ENCODE data around the gene PNPO.
A peak's percentile ranks its signal among the peaks of the same experiment; 100 is the strongest.

PNPO gene

DNA sequence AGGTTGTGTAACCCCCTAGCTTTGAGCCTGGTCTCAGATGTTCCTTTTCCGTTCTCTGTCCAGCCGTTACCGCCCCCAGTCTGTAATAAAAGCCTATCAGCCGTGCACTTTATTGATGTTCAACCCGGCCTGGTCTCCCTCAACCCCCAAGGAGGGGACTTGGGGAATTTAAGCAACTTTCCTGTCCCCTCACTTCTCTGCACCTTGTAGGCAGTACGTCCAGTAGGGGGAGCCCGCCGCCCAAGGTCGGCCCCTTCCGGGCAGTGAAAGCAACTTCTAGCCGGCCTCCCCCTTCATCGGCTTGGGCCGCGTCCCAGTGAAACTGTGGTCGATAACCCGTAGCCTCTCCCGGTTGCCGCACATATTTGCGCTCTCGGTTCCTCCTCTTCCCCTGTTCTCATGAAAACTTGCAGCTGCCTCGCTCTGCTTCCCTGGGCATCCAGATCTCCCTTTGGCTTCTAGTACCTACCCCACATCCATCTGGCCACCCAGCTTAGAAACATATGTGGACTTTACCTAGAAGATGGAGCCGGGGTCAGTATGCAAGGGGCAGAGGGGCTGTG lies 7.9 kb downstream of the PNPO start:
- DNase-seq (ENCODE audit: extremely low read depth in 1 of 2, low read depth in 1 of 2) = peak; percentile 59 to 70

DNA sequence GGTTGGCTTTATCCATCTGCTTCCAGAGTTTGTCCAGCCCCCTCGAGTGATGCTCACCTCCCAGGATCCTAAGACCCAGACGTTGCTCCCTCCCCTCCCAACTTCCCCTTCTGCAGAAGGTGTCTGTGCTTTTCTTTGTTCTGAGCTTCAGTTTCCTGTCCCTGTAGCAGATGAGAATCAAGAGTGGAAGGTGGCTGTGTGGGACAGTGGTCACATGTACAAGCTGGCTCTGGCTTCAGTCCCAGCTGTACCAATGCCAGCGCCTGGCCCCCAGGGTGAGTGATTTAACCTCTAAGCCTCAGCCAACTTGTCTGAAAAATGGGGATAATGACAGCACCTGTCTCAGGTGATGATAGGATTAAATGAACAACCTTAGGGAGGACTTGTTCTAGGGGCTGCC lies 8.6 kb downstream of the PNPO start:
- DNase-seq (ENCODE audit: extremely low read depth in 1 of 2, low read depth in 1 of 2) = no peak

DNA sequence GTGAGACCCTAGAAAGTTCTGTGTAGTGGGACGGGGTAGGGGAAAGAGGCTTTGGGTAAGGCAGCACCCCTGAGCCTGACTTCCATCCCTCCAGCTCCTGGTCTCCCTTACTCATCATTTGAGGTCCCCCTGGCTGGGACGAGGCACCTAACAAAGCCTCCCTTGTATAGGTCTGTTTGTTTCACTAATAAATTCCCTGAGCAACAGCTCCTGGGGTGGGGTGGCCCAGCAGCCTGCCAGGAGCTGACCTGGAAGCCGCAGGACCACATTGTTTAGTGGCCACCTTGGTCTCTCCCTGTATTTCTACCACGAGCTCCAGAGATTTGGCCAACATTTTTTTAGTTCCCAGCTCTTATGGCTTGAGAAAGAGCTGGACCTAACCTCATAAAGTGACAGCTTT lies 9.1 kb downstream of the PNPO start:
- DNase-seq (ENCODE audit: extremely low read depth in 1 of 2, low read depth in 1 of 2) = no peak

DNA sequence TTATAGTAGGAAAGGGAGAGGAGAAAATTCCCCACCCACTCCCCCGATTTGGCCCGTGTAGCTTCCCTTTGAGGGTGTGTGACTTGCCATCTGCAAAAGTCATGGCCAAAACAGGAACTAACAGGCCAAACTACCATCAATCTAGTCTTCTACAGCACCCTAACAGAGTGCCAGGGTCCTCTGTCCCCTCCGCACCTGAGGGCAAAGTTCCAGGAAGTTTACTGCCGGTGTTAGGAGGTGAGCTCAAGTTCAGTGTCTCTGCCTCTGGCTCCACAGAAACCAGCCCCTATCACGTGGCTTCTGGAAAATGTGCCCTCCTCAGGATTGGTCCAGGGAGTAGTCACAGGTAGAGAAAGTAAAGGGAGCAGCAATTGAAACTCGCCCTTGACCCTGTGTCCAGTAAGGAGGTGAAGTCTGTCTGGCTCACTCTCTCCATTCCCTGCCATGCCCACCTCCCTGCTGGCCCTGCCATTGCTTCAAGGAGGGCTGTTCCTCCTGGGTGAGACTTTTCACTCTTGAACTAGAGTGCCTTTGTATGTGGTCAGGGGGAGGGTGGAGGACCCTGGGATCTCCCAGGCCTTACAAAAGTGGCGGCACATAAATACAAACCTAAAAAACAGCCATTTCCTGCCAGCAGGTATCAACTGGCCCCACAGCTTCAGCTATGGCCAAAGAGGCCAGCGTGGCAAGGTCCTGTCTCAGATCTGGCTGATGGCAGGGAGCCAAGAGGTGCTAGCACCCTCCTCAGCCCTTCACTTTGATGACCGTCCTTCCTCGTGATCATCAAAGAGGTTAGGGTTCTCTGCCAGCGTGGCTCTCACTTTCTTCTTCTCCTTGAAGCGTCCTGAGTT lies 11.0 kb downstream of the PNPO start:
- DNase-seq (ENCODE audit: extremely low read depth in 1 of 2, low read depth in 1 of 2) = no peak

DNA sequence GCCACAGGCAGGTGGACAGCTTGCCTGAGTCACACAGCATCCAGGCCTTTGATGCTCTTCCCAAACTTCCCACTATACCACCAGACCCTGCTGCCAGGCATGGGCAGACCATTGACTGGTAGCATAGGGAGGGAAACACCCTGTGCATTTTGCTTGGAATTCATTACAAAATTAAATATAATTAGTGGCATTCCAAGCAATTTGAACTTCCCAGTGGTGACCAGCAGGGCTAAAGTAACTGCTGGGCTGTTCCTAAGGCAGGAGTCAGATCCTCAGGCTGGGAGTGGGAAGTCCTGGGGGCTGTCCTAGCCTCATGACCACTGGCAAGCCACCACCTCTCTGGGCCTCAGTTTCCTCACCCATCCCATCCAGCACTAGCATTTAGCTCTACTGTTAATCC lies 12.5 kb downstream of the PNPO start:
- DNase-seq (ENCODE audit: extremely low read depth in 1 of 2, low read depth in 1 of 2) = no peak

DNA sequence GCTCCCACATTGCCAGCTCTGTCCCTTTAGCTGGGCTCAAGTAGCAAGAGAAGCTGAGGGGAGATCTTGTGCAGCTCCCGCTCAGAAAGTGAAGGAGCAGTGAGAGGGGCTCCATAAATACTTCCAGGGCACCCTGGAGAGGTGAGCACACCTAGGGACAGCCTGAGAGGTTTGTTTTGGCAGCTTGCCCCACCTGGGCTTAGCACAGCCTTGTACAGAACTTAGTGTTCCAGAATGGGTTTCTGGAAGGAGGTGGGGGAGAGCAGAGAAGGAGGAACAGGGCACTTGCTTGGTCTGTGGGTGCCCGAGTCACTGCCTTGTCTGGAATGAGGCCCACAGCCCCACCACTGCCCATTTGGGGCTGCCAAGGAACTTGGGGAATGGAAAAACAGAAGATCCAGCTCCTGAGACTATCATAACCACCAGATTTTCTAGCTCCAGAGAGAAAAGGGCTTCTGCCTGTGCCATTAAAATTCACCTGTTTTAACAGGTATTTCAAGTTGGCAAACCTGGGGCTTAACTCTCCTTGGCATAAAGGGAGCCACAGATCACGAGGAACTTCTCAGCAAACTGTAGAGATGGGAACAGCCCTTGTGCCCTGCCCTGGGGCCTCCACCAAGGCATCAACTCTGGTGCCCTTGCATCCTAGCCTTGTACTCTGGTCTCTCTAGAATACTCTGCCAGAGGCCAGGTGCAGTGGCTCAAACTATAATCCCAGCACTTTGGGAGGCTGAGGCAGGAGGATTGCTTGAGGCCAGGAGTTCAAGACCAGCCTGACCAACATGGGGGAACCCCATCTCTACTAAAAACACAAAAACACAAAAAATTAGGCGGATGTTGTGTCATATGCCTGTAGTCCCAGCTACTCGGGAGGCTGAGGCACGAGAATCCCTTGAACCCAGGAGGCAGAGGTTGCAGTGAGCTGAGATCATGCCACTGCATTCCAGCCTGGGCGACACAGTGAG lies 14.4 kb downstream of the PNPO start:
- DNase-seq (ENCODE audit: extremely low read depth in 1 of 2, low read depth in 1 of 2) = no peak

DNA sequence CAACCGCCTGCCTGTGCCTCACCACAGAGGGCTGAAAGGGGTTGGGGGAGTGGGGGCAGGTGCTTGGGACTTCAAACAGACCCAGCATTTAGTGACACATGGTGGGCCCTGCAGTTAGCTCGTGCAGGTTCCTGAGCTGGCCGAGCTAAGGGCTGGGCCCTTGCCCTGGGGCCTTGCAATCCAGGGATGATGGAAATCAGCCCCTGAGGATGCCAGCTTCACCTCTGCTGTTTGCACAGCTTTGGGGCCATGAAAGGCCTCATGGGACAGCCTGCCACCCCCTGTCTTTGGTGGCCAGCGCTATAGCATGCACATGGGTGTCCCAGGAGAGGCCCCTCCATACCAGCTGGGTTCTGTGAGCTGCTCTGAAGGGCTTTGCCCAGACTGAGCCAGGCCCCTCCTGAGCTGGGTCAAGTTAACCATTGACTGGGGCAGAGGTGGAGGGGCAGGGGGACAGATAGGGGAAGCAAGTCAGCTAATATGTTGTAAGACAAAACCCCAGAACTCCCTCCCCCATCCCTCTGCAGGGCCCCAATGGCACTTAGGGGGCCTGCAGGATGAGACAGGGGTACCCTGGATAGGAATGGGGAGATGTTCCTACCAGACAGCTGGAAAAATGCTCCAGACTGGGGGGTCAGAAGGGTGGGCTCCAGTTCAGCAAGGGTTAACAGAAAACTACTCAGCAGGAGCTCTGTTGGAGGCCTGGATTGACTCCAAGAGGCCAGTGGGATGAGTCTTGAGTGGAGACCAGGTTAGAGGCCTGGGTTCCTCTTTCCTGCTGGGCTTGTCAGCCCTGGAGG lies 15.6 kb downstream of the PNPO start:
- no peak for DNase-seq (ENCODE audit: extremely low read depth in 1 of 2, low read depth in 1 of 2)

DNA sequence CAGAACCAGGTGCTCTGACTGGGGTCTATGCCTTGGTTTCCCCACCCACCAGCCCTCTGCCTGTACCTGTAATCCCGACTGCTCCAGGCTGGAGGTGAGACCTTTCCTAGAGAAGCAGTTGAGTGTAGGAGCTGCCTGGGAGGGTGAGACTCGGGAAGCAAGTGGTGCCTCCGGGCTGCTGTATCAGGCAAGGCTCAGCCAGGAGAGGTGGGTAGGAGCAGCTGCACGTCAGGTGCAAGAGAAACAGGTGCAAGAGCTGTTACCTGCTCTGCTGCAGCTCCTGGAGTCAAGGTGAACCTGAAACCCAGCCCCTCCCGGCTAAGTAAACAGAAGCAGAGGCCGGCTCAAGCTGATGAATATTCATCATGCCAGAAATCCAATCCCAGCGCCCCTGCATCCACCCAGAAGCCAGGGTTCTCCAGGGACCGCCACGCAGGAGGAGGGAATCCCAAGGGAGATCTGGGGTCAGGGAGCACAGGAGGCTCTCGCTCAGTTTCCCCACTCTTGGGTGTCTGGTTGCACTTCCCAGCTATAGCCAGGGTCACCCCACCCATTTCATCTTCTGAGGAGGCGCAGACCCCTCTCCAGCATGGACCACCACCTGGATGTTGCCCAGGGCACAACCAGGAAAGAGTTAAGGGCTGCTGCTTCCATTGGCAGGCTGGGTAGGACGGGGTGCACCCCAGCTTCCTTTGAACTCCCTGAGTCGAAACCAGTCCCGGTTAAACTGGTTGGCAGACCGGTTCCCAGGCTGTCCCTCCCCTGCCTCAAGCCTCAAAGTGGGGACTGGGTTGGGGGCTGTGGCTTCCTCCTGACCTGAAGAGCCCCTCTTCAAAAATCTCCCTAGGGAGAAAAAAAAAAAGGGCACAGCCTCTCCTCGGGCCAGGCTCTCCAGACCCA lies 16.5 kb downstream of the PNPO start, which contains the start of gene PRR15L:
Gene PRR15L (minus strand): TSS at position 293 of the 900 bp plus-strand sequence. CDS start 4,649 bp downstream, outside the sequence.
- DNase-seq (ENCODE audit: extremely low read depth in 1 of 2, low read depth in 1 of 2) = no peak

DNA sequence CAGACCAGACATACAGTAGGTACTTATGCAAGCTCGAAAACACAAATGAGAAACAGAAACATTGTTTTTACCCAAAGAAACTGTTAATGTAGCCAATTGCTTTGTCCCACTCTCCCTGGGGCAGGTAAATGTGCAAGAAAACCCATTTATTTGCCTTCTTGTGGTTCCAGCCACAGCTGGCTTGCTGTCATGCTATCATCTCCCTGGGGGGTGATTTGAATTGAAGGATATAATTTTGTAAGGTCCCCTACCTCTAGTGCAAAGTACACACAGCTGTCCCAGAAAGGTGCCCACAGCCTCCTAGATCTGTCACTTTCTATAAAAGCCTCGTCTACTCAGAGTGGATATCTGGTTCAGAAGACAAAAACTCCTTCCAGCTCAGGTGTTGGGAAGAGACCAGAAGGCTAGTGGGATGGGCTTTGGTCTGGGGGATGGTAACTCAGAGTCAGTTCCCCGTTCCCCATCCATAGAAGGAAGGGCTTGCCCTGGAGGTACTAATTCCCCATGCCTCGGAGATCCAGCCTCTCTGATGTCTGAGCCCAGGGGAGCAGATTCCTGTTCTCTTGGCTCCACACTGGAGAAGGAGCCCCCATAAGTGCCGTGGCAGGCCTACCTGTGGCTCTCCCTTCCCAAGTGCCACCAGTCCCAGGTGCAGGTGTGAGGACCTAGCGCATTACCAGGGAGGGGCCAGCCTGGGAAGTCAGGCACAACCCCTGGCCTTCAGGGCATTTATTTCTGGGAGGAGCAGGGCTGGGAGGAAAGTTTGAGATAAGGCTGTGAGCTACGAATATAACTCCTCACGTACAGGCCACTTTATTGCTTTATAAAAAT lies 18.7 kb downstream of the PNPO start:
- no peak for DNase-seq (ENCODE audit: extremely low read depth in 1 of 2, low read depth in 1 of 2)

DNA sequence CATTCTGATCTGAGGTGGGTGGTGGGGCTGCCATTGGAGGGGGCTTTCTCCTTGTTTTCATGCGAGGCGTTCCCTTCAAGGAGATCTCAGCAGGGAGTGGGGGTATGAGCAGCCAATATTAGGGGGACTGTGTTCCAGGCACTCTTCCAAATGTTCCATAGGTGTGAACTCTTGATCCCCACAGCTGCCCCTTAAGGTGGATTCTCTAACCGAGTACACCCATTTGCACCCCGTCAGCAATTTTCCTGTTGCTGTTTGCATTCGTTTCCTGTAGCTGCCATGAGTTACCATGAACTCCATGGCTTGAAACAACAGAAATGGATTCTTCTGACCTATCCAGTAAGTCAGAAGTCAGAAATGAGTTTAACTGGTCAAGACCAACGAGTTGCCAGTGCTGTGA lies 20.0 kb downstream of the PNPO start:
- no peak for DNase-seq (ENCODE audit: extremely low read depth in 1 of 2, low read depth in 1 of 2)

DNA sequence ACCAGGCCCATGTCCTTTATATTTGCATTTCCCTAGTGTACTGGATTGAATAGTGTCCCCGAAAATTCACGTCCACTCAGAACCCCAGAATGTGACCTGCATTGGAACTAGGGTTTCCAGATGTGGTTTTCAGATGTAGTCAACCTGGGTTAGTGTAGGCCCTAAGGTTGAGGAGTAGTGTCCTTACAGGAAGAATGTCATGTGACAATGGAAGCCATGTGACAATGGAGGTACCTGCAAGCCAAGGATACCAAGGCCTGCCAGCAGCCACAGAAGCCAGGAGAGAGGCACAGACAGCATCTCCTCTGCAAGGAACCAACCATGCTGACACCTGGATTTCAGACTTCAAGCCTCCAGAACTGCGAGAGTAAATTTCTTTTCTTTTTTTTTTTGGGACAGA lies 21.5 kb downstream of the PNPO start:
- DNase-seq (ENCODE audit: extremely low read depth in 1 of 2, low read depth in 1 of 2) = no peak

DNA sequence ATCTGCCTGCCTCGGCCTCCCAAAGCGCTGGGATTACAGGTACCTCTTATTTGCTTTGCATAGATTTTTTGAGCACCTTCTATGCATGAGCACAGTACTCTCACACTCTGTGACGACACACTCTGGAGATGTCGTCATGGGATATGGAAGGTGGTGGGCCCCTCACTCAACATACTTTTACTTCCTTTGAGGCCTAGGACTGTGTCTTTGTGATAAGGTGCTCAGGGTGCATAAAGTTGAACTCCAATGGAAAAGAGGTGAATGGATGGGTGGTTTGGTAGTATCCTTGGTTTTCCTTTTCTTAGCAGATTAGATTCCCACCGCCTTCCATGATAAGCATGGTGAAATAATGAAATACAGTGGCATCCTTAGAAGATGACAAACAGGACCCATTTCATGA lies 23.5 kb downstream of the PNPO start:
- no peak for DNase-seq (ENCODE audit: extremely low read depth in 1 of 2, low read depth in 1 of 2)

DNA sequence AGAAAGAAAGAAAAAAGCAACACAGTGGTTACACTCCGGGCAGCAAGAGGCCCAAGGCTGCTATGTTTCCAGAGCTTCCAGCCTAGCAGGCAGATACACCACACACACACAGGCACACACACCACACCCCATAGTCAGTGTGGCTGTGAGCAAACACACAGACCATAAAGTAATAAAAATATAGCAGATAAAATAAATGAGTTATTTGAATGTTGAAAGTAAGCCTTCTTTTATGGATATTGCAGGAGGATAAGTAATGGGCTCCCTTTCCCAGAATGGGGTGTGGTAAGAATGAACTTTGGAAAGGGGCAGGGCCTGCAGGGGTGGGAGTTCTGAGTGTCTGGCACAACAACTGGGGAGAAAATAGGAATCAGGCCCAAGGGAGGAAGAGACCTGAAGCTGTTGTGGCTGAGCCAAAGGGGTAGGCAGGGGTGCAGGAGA lies 24.7 kb downstream of the PNPO start:
- DNase-seq (ENCODE audit: extremely low read depth in 1 of 2, low read depth in 1 of 2) = no peak

DNA sequence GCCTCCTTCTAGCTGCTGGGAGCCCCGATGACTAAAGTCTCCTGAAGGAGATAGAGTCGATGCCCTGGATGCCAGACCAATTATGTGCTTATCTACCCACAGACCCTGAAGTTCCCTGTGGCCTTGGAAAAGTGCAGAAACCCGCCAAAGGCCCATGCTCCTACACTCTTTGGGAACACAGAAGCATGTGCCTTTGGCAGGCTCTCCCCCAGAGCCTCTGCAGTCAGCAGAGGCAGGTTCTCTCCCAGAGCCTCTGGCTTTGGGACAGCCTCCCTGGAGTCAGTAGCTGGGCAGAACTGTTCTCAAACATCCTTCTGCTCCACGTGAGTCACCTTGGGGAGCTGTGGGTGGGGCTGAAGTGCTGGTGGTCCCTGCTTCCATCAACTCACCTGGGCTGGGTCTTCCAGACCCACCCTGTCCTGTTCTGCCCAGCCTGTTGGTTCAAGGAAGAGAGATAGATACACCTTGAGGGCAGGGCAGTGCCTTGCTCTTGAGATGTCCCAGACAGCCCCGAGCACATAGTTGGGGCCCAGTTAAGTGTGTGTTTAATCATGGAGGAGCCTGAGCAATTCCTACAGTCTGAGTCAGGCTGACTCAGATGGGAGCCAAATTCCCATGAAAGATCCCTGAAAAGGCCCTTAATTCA lies 26.4 kb downstream of the PNPO start:
- DNase-seq (ENCODE audit: extremely low read depth in 1 of 2, low read depth in 1 of 2) = no peak

DNA sequence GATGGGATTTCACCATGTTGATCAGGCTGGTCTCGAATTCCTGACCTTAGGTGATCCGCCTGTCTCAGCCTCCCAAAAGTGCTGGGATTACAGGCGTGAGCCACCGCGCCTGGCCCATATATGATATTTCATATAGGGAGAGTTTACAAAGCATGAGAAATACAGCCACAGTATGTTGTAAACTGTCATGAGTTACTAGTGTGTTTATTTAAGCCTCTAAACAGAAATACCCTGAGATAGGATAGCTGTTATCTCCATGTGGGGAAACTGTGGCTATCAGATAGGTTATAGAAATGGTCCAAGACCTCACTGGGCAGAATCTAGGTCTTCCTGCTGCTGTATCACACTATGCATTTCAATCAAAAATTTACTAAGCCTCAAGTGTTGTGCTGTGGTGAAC lies 27.5 kb downstream of the PNPO start:
- no peak for DNase-seq (ENCODE audit: extremely low read depth in 1 of 2, low read depth in 1 of 2)

DNA sequence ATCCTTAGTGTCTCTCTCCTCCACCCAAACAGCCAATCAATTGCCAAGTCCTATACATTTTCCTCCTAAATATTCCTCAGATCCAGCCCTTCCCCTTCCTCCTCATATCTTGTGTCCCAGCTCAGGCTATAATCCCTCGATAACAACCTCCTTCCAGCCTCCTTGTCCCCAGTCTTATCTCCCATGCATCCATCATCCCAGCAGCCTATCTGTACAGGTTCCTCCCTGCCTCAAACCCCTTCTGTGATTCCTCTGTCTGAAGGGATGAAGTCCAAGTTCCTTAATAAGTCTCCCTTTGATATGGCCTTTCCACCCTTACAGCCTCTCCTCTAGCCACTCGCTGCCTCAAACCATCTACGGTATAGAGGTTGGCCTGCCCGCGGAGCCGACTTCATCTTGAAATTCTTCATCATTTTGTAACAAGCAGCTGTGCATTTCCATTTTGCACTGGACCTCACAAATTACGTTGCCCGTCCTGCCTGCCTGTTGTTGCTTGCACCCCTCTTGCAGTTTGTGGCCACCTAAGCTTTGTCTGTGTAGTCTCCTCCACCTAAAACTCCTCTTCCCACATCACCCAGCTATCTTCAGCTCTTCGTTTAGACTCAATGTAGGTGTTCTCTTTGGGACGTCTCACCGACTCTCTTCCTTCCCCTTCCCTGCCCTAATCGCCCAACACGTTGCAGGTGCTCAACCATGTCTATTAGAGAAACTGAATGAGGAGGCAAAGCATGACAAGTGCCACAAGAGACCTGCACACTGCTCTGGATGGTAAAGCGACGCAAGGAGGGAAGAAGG lies 28.8 kb downstream of the PNPO start:
- DNase-seq (ENCODE audit: extremely low read depth in 1 of 2, low read depth in 1 of 2) = no peak

DNA sequence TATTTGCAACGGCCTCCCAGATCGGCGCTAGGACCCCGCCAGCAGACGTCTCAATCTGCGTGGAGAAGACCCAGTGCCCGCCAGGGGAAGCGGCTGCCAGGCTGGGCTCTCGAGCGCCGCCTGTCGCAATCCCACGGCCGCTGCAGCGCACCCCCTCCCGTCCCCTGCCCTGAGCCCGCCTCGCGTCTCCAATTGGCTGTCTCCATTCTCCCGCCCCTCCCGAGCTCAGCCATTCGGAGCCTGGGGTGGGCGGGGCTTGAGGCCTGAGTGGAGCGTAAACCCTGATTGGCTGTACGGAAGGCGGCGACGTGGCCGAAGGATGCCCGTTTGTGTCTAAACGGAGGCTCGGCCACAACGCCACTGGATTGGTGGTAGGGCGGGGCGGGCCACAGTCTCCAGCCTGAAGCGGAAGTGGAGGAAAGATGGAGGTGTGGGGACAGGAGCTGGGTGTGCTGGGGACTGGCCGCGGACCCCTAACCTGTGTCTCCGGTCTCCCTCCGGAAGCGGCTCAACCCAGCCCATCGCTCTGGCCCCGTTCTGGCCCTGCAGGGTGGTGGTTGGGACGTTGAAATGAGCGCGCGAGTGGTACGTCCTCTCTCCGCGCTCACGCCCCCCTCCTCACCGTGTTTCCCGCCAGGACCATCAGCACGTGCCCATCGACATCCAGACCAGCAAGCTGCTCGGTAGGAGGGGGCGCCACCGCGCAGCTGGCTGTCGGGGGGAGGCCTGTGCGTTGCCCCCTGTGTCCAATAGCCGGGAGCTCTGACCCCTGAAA lies 29.5 kb downstream of the PNPO start, which contains the start of gene CDK5RAP3:
Gene CDK5RAP3 (plus strand): TSS at position 389 of the 775 bp plus-strand sequence. CDS start 34 bp downstream, at position 423.
- peak; percentile 100 for DNase-seq (ENCODE audit: extremely low read depth in 1 of 2, low read depth in 1 of 2)

All from stimulated activated CD8-positive, alpha-beta memory T cell treated with anti-CD3 and anti-CD28 coated beads, Interleukin-7, amount 100 ng/mL, for 48 hours (primary cell).